H9 (cell line): ENCODE measurements around the gene SERPINE2. TPM values are rescaled to one million over a fixed set of nuclear protein-coding genes. Genes with fewer than 3 reads are reported as not detected.

Experiments
- DNase-seq: peaks from one replicate; pipeline ENCODE4 v3.0.0-alpha.2; 2017
- H2AFZ ChIP-seq: one replicate; pipeline ENCODE4 v1.6.1; 2013; ENCODE audit warnings: mild to moderate bottlenecking, low read length, control low read depth, moderate library complexity
- H2AK5ac ChIP-seq: 2 replicates; pipeline ENCODE4 v1.6.1; 2013; ENCODE audit warnings: low read length, control low read depth, mixed read lengths; ENCODE audit not compliant: insufficient read length
- H2BK120ac ChIP-seq: one replicate; pipeline ENCODE4 v1.6.1; 2013; ENCODE audit warnings: low read depth, mild to moderate bottlenecking, low read length, control low read depth, inconsistent platforms; ENCODE audit not compliant: poor library complexity, severe bottlenecking
- H2BK12ac ChIP-seq: 2 replicates; pipeline ENCODE4 v1.6.1; 2013; ENCODE audit warnings: low read length, control low read depth, mixed read lengths, low read depth; ENCODE audit not compliant: insufficient read length
- H2BK15ac ChIP-seq: 2 replicates; pipeline ENCODE4 v1.6.1; 2013; ENCODE audit warnings: low read depth, low read length, control low read depth
- H2BK20ac ChIP-seq: one replicate; pipeline ENCODE4 v1.6.1; 2013; ENCODE audit warnings: low read depth, mild to moderate bottlenecking, low read length, control low read depth, inconsistent platforms; ENCODE audit not compliant: poor library complexity, severe bottlenecking
- H2BK5ac ChIP-seq: 2 replicates; pipeline ENCODE4 v1.6.1; 2013; ENCODE audit warnings: low read length, control low read depth, mixed read lengths; ENCODE audit not compliant: insufficient read length
- H3K14ac ChIP-seq: 2 replicates; pipeline ENCODE4 v1.6.1; 2013; ENCODE audit warnings: low read length, control low read depth; ENCODE audit not compliant: insufficient read depth
- H3K18ac ChIP-seq: 2 replicates; pipeline ENCODE4 v1.6.1; 2013; ENCODE audit warnings: low read depth, mild to moderate bottlenecking, mixed read lengths, low read length, control low read depth; ENCODE audit not compliant: insufficient read length
- H3K23ac ChIP-seq: 2 replicates; pipeline ENCODE4 v1.6.1; 2013; ENCODE audit warnings: low read length, control low read depth, mixed read lengths, low read depth; ENCODE audit not compliant: insufficient read length
- H3K23me2 ChIP-seq: 2 replicates; pipeline ENCODE4 v1.6.1; 2013; ENCODE audit warnings: low read depth, mild to moderate bottlenecking, mixed read lengths, low read length, control low read depth; ENCODE audit not compliant: insufficient read length, poor library complexity, severe bottlenecking
- H3K27ac ChIP-seq: 2 replicates; pipeline ENCODE4 v1.5.1; 2013; ENCODE audit warnings: low read length, control low read depth, mixed read lengths, low read depth; ENCODE audit not compliant: insufficient read length
- H3K27me3 ChIP-seq: 2 replicates; pipeline ENCODE4 v1.6.1; 2013; ENCODE audit warnings: low read length, control low read depth, inconsistent platforms; ENCODE audit not compliant: insufficient read depth
- H3K4ac ChIP-seq: 2 replicates; pipeline ENCODE4 v1.6.1; 2013; ENCODE audit warnings: low read depth, mild to moderate bottlenecking, control low read depth, inconsistent platforms, low read length, moderate library complexity
- H3K4me1 ChIP-seq: 2 replicates; pipeline ENCODE4 v1.6.1; 2013; ENCODE audit warnings: low read length, control low read depth, inconsistent platforms; ENCODE audit not compliant: insufficient read depth
- H3K4me2 ChIP-seq: 2 replicates; pipeline ENCODE4 v1.6.1; 2013; ENCODE audit warnings: low read length, control low read depth, mixed read lengths; ENCODE audit not compliant: insufficient read length, insufficient read depth
- H3K56ac ChIP-seq: 2 replicates; pipeline ENCODE4 v1.6.1; 2013; ENCODE audit warnings: low read depth, mild to moderate bottlenecking, mixed read lengths, low read length, control low read depth; ENCODE audit not compliant: insufficient read length
- H3K79me1 ChIP-seq: 2 replicates; pipeline ENCODE4 v1.6.1; 2013; ENCODE audit warnings: low read depth, mild to moderate bottlenecking, moderate library complexity, low read length, control low read depth, inconsistent platforms; ENCODE audit not compliant: insufficient read depth, poor library complexity, severe bottlenecking
- H3K79me2 ChIP-seq: 2 replicates; pipeline ENCODE4 v1.6.1; 2013; ENCODE audit warnings: low read length, control low read depth, inconsistent platforms; ENCODE audit not compliant: insufficient read depth
- H3K9ac ChIP-seq: 2 replicates; pipeline ENCODE4 v1.6.1; 2013; ENCODE audit warnings: low read length, control low read depth, mixed read lengths; ENCODE audit not compliant: insufficient read length; ENCODE audit errors: extremely low read depth
- H3K9me3 ChIP-seq: one replicate; pipeline ENCODE4 v1.6.1; 2013; ENCODE audit warnings: low read depth, low read length, inconsistent platforms; ENCODE audit not compliant: control insufficient read depth
- H3T11ph ChIP-seq: one replicate; pipeline ENCODE4 v1.6.1; 2013; ENCODE audit warnings: mild to moderate bottlenecking, low read length, control low read depth, inconsistent platforms
- H4K20me1 ChIP-seq: one replicate; pipeline ENCODE4 v1.6.1; 2013; ENCODE audit not compliant: control insufficient read depth, insufficient read length, insufficient read depth
- H4K5ac ChIP-seq: 2 replicates; pipeline ENCODE4 v1.6.1; 2013; ENCODE audit warnings: low read depth, mild to moderate bottlenecking, mixed read lengths, low read length, control low read depth; ENCODE audit not compliant: insufficient read length
- H4K8ac ChIP-seq: replicated peaks from 2 replicates; pipeline ENCODE4 v1.6.1; 2013; ENCODE audit warnings: low read length, control low read depth, mixed read lengths, low read depth; ENCODE audit not compliant: insufficient read length
- H4K91ac ChIP-seq: 2 replicates; pipeline ENCODE4 v1.6.1; 2013; ENCODE audit warnings: low read depth, mild to moderate bottlenecking, moderate library complexity, mixed read lengths, low read length, control low read depth; ENCODE audit not compliant: insufficient read length
- H3K27ac Mint-ChIP-seq, 3 experiments: 2 replicates in 2 of 3; 3 replicates in 1 of 3; pipeline ENCODE4 v1.8.0; 2020 to 2021; ENCODE audit warnings: mixed read lengths in 3 of 3, mild to moderate bottlenecking in 1 of 3, moderate library complexity in 1 of 3
- H3K27me3 Mint-ChIP-seq: 2 replicates; pipeline ENCODE4 v1.8.0; 2021; ENCODE audit warnings: low read depth, mild to moderate bottlenecking, moderate library complexity, mixed read lengths
- H3K36me3 Mint-ChIP-seq, 3 experiments: 2 replicates in 2 of 3; 3 replicates in 1 of 3; pipeline ENCODE4 v1.8.0; 2020 to 2021; ENCODE audit warnings: low read depth in 3 of 3, mixed read lengths in 3 of 3; ENCODE audit not compliant: insufficient read depth in 1 of 3
- H3K4me1 Mint-ChIP-seq, 2 experiments: 2 replicates each; pipeline ENCODE4 v1.8.0; 2020; ENCODE audit warnings: mixed read lengths in 2 of 2
- H3K4me3 Mint-ChIP-seq, 2 experiments: 2 replicates in 1 of 2; 3 replicates in 1 of 2; pipeline ENCODE4 v1.8.0; 2020 to 2021; ENCODE audit warnings: mild to moderate bottlenecking in 2 of 2, mixed read lengths in 2 of 2, moderate library complexity in 1 of 2
- H3K9me3 Mint-ChIP-seq, 2 experiments: 2 replicates in 1 of 2; 3 replicates in 1 of 2; pipeline ENCODE4 v1.8.0; 2020; ENCODE audit warnings: mild to moderate bottlenecking in 2 of 2, mixed read lengths in 2 of 2, moderate library complexity in 1 of 2
- whole genome bisulfite sequencing: extraction: QIAGEN DNeasy Blood & Tissue Kit; methylation state at CpG from one replicate; pipeline ENCODE4 v1.1.7; 2013; ENCODE audit warnings: missing lambda C conversion rate, low lambda C conversion rate, mixed read lengths; ENCODE audit not compliant: insufficient read length; ENCODE audit errors: extremely low coverage; 5-methylcytosine and 5-hydroxymethylcytosine counted together
- total RNA-seq: library from RNA; stranded (reverse); gene quantifications from 2 replicates; pipeline ENCODE4 v1.2.1, GENCODE V29; 2021
- TF ChIP-seq, protein P1 (sequence below): fragments of 200-600 bp; sonication (generic); conservative IDR thresholded peaks from 3 replicates; pipeline ENCODE4 v1.8.0; 2021; ENCODE audit warnings: antibody characterized with exemption, mild to moderate bottlenecking

Gene SERPINE2
- total RNA-seq, 1 experiment from 2014 or later = 40.0 TPM

DNA sequence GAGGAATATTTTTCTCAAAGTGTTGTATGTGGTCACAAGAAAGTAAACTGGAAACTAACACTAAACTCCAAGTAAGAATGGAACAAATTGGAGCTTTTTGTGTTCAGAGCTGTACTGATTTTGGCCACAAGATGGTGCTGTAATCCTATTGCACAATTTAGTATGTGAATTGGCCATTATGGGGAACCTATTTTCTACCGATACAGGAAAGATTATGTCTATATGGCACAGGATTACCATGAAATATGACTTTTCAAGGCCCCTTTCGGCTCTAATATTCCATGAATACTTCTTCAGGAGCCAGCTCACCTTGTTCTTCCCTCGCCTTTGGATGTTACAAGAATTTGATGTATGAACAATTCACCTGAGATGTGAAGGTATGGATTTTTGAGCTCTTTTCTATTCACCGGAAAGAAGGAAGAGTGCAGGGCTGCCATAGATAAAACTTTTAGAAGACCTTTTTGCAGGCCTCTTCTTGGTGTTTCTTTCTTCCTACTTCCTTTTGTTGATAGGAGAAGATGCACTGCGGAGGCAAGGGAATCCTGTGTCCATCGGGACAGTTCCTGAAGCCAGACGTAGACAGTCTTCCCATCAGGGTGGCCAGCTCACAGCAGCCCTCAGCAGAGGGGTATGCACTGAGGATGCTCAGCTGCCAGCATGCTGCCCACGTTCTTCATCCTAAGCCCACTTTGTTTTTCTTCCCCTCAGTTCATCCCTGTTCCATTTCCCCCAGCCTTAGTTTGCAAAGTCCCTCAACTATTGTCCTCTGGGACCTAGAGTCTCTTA, 68.5 kb downstream of the SERPINE2 start:
- Mint-ChIP-seq H3K27me3 (no peaks in the 10 kb centered on the region), H3K4me1 (peaks cover 4 to 12% of the 10 kb centered on the region in 2 experiments; a peak in 3 of 4 replicates), H3K36me3 (peaks cover 9 to 15% (median 14%) of the 10 kb centered on the region in 3 experiments; a peak in 6 of 7 replicates), H3K27ac (peak overlapping the region in 2 of 3 experiments; percentile 30 to 83; a peak in 3 of 7 replicates), H3K9me3 (no peaks in the 10 kb centered on the region), H3K4me3 (no peak overlapping the region)
- H3K4me1 ChIP-seq = no peaks in the 10 kb centered on the region
- no peak overlapping the region for H4K8ac ChIP-seq
- H3K27me3 ChIP-seq = no peaks in the 10 kb centered on the region
- H2BK12ac ChIP-seq = no peak overlapping the region
- H3K27ac ChIP-seq = no peak overlapping the region
- H3K56ac ChIP-seq = no peak overlapping the region
- H3K4ac ChIP-seq = no peak overlapping the region
- no peaks in the 10 kb centered on the region for H3K9me3 ChIP-seq
- H2BK20ac ChIP-seq = no peak overlapping the region
- no peak overlapping the region for H3K14ac ChIP-seq
- H2BK15ac ChIP-seq = no peak overlapping the region
- H4K20me1 ChIP-seq = no peaks in the 10 kb centered on the region
- TF ChIP-seq, protein P1, sequence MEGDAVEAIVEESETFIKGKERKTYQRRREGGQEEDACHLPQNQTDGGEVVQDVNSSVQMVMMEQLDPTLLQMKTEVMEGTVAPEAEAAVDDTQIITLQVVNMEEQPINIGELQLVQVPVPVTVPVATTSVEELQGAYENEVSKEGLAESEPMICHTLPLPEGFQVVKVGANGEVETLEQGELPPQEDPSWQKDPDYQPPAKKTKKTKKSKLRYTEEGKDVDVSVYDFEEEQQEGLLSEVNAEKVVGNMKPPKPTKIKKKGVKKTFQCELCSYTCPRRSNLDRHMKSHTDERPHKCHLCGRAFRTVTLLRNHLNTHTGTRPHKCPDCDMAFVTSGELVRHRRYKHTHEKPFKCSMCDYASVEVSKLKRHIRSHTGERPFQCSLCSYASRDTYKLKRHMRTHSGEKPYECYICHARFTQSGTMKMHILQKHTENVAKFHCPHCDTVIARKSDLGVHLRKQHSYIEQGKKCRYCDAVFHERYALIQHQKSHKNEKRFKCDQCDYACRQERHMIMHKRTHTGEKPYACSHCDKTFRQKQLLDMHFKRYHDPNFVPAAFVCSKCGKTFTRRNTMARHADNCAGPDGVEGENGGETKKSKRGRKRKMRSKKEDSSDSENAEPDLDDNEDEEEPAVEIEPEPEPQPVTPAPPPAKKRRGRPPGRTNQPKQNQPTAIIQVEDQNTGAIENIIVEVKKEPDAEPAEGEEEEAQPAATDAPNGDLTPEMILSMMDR = peak; percentile 93
- H3K79me1 ChIP-seq = no peaks in the 10 kb centered on the region
- no peak overlapping the region for H3T11ph ChIP-seq
- no peak overlapping the region for H4K91ac ChIP-seq
- H2AK5ac ChIP-seq = no peak overlapping the region
- H2BK120ac ChIP-seq = no peak overlapping the region
- H3K23ac ChIP-seq = no peak overlapping the region
- no peak for DNase-seq
- WGBS = no CpG with 5 or more reads among the region's 8 CpGs
- no peak overlapping the region for H2BK5ac ChIP-seq
- no peaks in the 10 kb centered on the region for H3K23me2 ChIP-seq
- no peak overlapping the region for H4K5ac ChIP-seq
- H3K9ac ChIP-seq = no peak overlapping the region
- no peak overlapping the region for H3K4me2 ChIP-seq
- no peak overlapping the region for H3K18ac ChIP-seq
- H2AFZ ChIP-seq = no peak overlapping the region
- no peaks in the 10 kb centered on the region for H3K79me2 ChIP-seq
